Activated CD8-positive, alpha-beta T cell treated with anti-CD3 and anti-CD28 coated beads for 36 hours (primary cell): ENCODE measurements around the gene TVP23A. TPM values are rescaled to one million over a fixed set of nuclear protein-coding genes. Genes with fewer than 3 reads are reported as not detected.

Experiments used
- ATAC-seq: fragments of 200-7000 bp; cut with Tn5 transposase; one replicate; pipeline ENCODE4 v1.10.0; 2021; ENCODE audit warnings: mild to moderate bottlenecking, moderate library complexity
- CTCF ChIA-PET: fragments of 350-600 bp; sonication (Branson Sonifier 250); formaldehyde crosslinking; loops from one replicate; lab custom pipeline; 2021; ENCODE audit warnings: antibody characterized with exemption; lab: Charles Lee
- POLR2A ChIA-PET: fragments of 350-600 bp; sonication (Branson Sonifier 250); formaldehyde crosslinking; loops from one replicate; lab custom pipeline; 2021; ENCODE audit warnings: antibody characterized with exemption; lab: Charles Lee
- DNase-seq: peaks from one replicate; pipeline ENCODE4 v3.0.0-alpha.2; 2020
- H3K27ac Mint-ChIP-seq: one replicate; pipeline ENCODE4 v1.8.0; 2021; ENCODE audit warnings: mild to moderate bottlenecking, mixed read lengths
- H3K27me3 Mint-ChIP-seq: one replicate; pipeline ENCODE4 v1.8.0; 2021; ENCODE audit warnings: mixed read lengths
- H3K36me3 Mint-ChIP-seq: one replicate; pipeline ENCODE4 v1.8.0; 2021; ENCODE audit warnings: low read depth, mixed read lengths
- H3K4me1 Mint-ChIP-seq: one replicate; pipeline ENCODE4 v1.8.0; 2021; ENCODE audit warnings: low read depth, mixed read lengths
- H3K4me3 Mint-ChIP-seq: one replicate; pipeline ENCODE4 v1.8.0; 2021; ENCODE audit warnings: mild to moderate bottlenecking, moderate library complexity, mixed read lengths
- H3K9me3 Mint-ChIP-seq: one replicate; pipeline ENCODE4 v1.8.0; 2021; ENCODE audit warnings: mixed read lengths
- CTCF ChIP-seq: fragments of 200-600 bp; IDR thresholded peaks from one replicate; pipeline ENCODE4 v1.8.0; 2022; ENCODE audit warnings: antibody characterized with exemption, mild to moderate bottlenecking
- intact Hi-C: fragments of 100-400 bp; cut with micrococcal nuclease; formaldehyde crosslinking; loops from one replicate; pipeline ENCODE4 v1.10.0; 2022
- total RNA-seq, 2 experiments: library from RNA; stranded (reverse); gene quantifications; one replicate each; pipeline ENCODE4 v1.2.3, GENCODE V29; 2021

Gene TVP23A
- total RNA-seq, 2 experiments from 2014 or later = not detected

GRCh38 chr16:10862438-10862837 lies 43.8 kb upstream of the TVP23A start:
- H3K4me3 Mint-ChIP-seq = no peak overlapping the region
- intact Hi-C loops = no loop called here
- ATAC-seq (no peak), DNase-seq (no peak)
- H3K36me3 Mint-ChIP-seq = no peaks in the 10 kb centered on the region
- H3K9me3 Mint-ChIP-seq = peaks cover 8% of the 10 kb centered on the region
- peaks cover 7% of the 10 kb centered on the region for H3K27me3 Mint-ChIP-seq
- H3K27ac Mint-ChIP-seq = no peak overlapping the region
- CTCF ChIA-PET = interaction anchor here (0.9 kb wide), 1 partner anchor 341 kb away, joined by 3 read pairs; no protein-coding TSS in a partner anchor
- POLR2A ChIA-PET = no interaction called here
- H3K4me1 Mint-ChIP-seq = no peaks in the 10 kb centered on the region
- no peak for TF ChIP-seq CTCF

GRCh38 chr16:10859658-10860057 lies 41.1 kb upstream of the TVP23A start:
- ChIA-PET POLR2A (no interaction called here), CTCF (interaction anchor here (1.7 kb wide), 1 partner anchor 59 kb away, joined by 4 read pairs; no protein-coding TSS in a partner anchor)
- H3K9me3 Mint-ChIP-seq = peaks cover 8% of the 10 kb centered on the region
- no peaks in the 10 kb centered on the region for H3K36me3 Mint-ChIP-seq
- ATAC-seq (no peak), DNase-seq (no peak)
- intact Hi-C loops = no loop called here
- TF ChIP-seq CTCF = no peak
- H3K4me1 Mint-ChIP-seq = no peaks in the 10 kb centered on the region
- no peak overlapping the region for H3K4me3 Mint-ChIP-seq
- H3K27ac Mint-ChIP-seq = no peak overlapping the region
- H3K27me3 Mint-ChIP-seq = peaks cover 3% of the 10 kb centered on the region

GRCh38 chr16:10859020-10859419 lies 40.4 kb upstream of the TVP23A start:
- Mint-ChIP-seq H3K4me1 (no peaks in the 10 kb centered on the region), H3K27ac (no peak overlapping the region), H3K9me3 (peaks cover 8% of the 10 kb centered on the region), H3K27me3 (peaks cover 2% of the 10 kb centered on the region), H3K4me3 (no peak overlapping the region), H3K36me3 (no peaks in the 10 kb centered on the region)
- DNase-seq (no peak), ATAC-seq (no peak)
- no peak for TF ChIP-seq CTCF
- ChIA-PET CTCF (interaction anchor here (1.7 kb wide), 1 partner anchor 60 kb away, joined by 4 read pairs; no protein-coding TSS in a partner anchor), POLR2A (no interaction called here)
- intact Hi-C loops = no loop called here

DNA sequence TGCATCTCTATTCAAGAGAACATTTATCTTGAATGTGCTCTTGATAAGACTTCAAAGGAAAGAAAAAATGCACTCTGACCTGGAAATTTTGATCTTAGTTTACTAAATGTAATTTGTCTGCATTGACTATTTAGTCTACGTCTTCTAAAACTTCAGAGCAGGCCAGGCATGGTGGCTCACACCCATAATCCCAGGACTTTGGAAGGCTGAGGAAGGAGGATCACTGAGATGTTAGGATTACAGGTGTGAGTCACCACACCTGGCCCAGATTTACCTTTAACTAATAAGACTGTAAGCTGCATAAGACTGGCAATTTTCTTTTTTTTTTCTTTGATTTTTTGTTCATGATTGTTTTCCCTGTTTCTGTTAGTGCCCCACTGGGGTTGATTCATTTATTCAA lies 39.6 kb upstream of the TVP23A start:
- POLR2A ChIA-PET = no interaction called here

DNA sequence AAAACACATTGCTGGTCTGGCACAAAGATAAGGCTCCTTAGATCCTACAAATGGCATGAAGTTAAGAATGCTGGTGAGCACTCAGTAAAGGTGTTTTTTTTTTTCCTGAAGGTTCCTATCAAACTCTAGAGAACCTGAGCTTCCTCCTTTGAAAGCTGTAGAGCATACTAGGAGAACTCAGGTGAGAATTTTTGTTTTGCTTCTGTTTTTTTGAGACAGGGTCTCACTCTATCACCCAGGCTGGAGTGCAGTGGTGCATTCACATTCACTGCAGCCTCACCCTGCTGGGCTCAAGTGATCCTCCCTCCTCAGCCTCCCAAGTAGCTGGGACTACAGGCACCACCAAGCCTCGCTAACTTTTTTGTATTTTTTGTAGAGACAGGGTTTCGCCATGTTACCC lies 37.4 kb upstream of the TVP23A start:
- Mint-ChIP-seq H3K4me3 (no peak overlapping the region), H3K36me3 (no peaks in the 10 kb centered on the region), H3K27me3 (no peaks in the 10 kb centered on the region), H3K27ac (no peak overlapping the region), H3K4me1 (peaks cover 11% of the 10 kb centered on the region), H3K9me3 (peaks cover 8% of the 10 kb centered on the region)
- no peak for DNase-seq
- ATAC-seq = no peak
- intact Hi-C loops = no loop called here
- ChIA-PET POLR2A (no interaction called here), CTCF (no interaction called here)
- no peak for TF ChIP-seq CTCF

More for the DNA sequence above, 39.6 kb upstream of the TVP23A start:
- intact Hi-C loops = no loop called here
- no peak for TF ChIP-seq CTCF
- no peak overlapping the region for H3K27ac Mint-ChIP-seq
- DNase-seq = no peak
- H3K9me3 Mint-ChIP-seq = peaks cover 8% of the 10 kb centered on the region
- no peaks in the 10 kb centered on the region for H3K27me3 Mint-ChIP-seq
- H3K4me1 Mint-ChIP-seq = peaks cover under 1% of the 10 kb centered on the region
- H3K4me3 Mint-ChIP-seq = no peak overlapping the region
- CTCF ChIA-PET = no interaction called here
- no peaks in the 10 kb centered on the region for H3K36me3 Mint-ChIP-seq
- no peak for ATAC-seq
